ENCODE measurements around the gene PNMA1. TPM values are rescaled to one million over a fixed set of nuclear protein-coding genes. Genes with fewer than 3 reads are reported as not detected.
A peak's percentile ranks its signal among the peaks of the same experiment; 100 is the strongest.

The PNMA1 gene
- total and polyA plus RNA-seq, 9 of the 15 experiments (the other 6 are each of a cell fraction or from before 2014, with no cell fraction given), result 1.7 to 26.4 (median 8.7) TPM

DNA sequence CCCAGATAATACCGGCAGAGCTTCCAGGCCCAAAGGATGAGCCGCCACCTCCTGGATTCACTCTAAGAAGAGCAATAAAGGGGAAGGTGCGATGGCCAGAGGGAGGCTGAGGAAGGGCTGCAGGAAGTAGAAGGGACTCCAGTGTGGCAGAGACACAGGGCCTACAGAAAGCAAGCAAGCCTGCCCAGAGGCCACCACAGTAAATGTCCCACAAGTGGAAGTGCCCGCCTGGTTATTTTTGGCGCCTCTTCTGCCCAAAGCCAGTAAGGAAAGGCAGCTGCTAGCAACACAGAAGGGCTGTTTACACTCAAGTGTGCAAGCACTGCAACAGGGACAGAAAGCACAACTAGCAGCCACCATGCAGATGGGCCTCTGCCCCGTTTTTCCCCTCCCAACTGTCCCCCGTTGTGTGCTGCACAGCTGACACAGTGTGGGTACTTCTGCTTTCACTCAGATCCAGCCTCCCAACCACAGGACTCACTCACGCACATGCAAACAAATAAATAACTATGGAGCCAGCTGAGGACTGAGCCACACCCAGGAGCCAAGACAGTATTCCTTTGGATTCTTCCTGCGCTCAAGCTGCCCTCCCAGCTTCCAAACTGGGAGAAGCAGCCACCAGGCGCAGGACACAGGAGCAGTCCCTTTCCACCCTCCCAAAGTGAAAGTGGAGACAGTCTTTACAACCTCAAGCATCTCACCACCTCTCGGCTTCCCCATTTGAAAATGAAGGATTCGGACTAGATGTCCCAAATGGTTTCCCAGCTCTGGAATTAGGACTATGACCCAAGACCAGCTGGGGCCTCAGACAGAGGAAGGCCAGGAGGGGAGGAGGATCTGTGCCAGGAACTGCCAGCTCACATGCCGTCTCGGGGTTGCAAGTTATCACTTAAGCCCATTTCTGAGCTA is 40.0 kb upstream of the PNMA1 start (continued):
- TF ChIP-seq, protein P1, sequence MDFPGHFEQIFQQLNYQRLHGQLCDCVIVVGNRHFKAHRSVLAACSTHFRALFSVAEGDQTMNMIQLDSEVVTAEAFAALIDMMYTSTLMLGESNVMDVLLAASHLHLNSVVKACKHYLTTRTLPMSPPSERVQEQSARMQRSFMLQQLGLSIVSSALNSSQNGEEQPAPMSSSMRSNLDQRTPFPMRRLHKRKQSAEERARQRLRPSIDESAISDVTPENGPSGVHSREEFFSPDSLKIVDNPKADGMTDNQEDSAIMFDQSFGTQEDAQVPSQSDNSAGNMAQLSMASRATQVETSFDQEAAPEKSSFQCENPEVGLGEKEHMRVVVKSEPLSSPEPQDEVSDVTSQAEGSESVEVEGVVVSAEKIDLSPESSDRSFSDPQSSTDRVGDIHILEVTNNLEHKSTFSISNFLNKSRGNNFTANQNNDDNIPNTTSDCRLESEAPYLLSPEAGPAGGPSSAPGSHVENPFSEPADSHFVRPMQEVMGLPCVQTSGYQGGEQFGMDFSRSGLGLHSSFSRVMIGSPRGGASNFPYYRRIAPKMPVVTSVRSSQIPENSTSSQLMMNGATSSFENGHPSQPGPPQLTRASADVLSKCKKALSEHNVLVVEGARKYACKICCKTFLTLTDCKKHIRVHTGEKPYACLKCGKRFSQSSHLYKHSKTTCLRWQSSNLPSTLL (IDR thresholded peaks at IDR 0.05), result no peak
- TF ChIP-seq SAFB2 (IDR thresholded peaks at IDR 0.05; ENCODE audit: borderline replicate concordance, low read depth, low read length, severe bottlenecking), result no peak
- no peak for TF ChIP-seq ZKSCAN3 (CRISPR knock-in tag; IDR thresholded peaks at IDR 0.05)
- no peak for TF ChIP-seq SOX6 (IDR thresholded peaks at IDR 0.05)
- TF ChIP-seq ELF1 (tag; IDR thresholded peaks at IDR 0.05), result no peak
- TF ChIP-seq, protein P2, sequence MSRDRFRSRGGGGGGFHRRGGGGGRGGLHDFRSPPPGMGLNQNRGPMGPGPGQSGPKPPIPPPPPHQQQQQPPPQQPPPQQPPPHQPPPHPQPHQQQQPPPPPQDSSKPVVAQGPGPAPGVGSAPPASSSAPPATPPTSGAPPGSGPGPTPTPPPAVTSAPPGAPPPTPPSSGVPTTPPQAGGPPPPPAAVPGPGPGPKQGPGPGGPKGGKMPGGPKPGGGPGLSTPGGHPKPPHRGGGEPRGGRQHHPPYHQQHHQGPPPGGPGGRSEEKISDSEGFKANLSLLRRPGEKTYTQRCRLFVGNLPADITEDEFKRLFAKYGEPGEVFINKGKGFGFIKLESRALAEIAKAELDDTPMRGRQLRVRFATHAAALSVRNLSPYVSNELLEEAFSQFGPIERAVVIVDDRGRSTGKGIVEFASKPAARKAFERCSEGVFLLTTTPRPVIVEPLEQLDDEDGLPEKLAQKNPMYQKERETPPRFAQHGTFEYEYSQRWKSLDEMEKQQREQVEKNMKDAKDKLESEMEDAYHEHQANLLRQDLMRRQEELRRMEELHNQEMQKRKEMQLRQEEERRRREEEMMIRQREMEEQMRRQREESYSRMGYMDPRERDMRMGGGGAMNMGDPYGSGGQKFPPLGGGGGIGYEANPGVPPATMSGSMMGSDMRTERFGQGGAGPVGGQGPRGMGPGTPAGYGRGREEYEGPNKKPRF (IDR thresholded peaks at IDR 0.05; ENCODE audit: low read depth, low read length), result no peak
- TF ChIP-seq, protein P3, sequence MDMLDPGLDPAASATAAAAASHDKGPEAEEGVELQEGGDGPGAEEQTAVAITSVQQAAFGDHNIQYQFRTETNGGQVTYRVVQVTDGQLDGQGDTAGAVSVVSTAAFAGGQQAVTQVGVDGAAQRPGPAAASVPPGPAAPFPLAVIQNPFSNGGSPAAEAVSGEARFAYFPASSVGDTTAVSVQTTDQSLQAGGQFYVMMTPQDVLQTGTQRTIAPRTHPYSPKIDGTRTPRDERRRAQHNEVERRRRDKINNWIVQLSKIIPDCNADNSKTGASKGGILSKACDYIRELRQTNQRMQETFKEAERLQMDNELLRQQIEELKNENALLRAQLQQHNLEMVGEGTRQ (CRISPR knock-in tag; IDR thresholded peaks at IDR 0.05), result no peak
- TF ChIP-seq, protein P4, sequence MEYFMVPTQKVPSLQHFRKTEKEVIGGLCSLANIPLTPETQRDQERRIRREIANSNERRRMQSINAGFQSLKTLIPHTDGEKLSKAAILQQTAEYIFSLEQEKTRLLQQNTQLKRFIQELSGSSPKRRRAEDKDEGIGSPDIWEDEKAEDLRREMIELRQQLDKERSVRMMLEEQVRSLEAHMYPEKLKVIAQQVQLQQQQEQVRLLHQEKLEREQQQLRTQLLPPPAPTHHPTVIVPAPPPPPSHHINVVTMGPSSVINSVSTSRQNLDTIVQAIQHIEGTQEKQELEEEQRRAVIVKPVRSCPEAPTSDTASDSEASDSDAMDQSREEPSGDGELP (CRISPR knock-in tag; IDR thresholded peaks at IDR 0.05; ENCODE audit: borderline replicate concordance), result peak; percentile 73
- TF ChIP-seq ZNF311 (CRISPR knock-in tag; IDR thresholded peaks at IDR 0.05), result no peak
- TF ChIP-seq MTF1 (CRISPR knock-in tag; IDR thresholded peaks at IDR 0.05; ENCODE audit: borderline replicate concordance), result no peak
- TF ChIP-seq ZBTB1 (CRISPR knock-in tag; IDR thresholded peaks at IDR 0.05; ENCODE audit: borderline replicate concordance, low read depth), result 0 out of 2 replicates have a peak, but pooled peaks have one; percentile 25
- no peak for TF ChIP-seq MAFK (IDR thresholded peaks at IDR 0.05; ENCODE audit: low read length)
- TF ChIP-seq NFIX (CRISPR knock-in tag; IDR thresholded peaks at IDR 0.05; ENCODE audit: low read depth), result no peak
- TF ChIP-seq RAD21 (CRISPR knock-in tag; conservative IDR thresholded peaks at IDR 0.05 in 1 of 2, IDR thresholded peaks at IDR 0.05 in 1 of 2), result peak in 1 of 2 experiments; percentile 2; a peak in 1 of 4 replicates
- TF ChIP-seq, protein P5, sequence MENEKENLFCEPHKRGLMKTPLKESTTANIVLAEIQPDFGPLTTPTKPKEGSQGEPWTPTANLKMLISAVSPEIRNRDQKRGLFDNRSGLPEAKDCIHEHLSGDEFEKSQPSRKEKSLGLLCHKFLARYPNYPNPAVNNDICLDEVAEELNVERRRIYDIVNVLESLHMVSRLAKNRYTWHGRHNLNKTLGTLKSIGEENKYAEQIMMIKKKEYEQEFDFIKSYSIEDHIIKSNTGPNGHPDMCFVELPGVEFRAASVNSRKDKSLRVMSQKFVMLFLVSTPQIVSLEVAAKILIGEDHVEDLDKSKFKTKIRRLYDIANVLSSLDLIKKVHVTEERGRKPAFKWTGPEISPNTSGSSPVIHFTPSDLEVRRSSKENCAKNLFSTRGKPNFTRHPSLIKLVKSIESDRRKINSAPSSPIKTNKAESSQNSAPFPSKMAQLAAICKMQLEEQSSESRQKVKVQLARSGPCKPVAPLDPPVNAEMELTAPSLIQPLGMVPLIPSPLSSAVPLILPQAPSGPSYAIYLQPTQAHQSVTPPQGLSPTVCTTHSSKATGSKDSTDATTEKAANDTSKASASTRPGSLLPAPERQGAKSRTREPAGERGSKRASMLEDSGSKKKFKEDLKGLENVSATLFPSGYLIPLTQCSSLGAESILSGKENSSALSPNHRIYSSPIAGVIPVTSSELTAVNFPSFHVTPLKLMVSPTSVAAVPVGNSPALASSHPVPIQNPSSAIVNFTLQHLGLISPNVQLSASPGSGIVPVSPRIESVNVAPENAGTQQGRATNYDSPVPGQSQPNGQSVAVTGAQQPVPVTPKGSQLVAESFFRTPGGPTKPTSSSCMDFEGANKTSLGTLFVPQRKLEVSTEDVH (IDR thresholded peaks at IDR 0.05; ENCODE audit: low read depth, partially characterized antibody), result no peak
- no peak for TF ChIP-seq ZNF41 (CRISPR knock-in tag; conservative IDR thresholded peaks at IDR 0.05)
- no peak for TF ChIP-seq JUND (IDR thresholded peaks at IDR 0.05; ENCODE audit: borderline replicate concordance, low read depth, low read length)
- no peak for TF ChIP-seq JUND (tag; IDR thresholded peaks at IDR 0.05; ENCODE audit: borderline replicate concordance, low read depth, low read length)
